GM12878 (cell line): Measurements from ENCODE around the gene MUC13.

Source experiments
- FOXK2 ChIP-seq: fragments of 450-650 bp; IDR thresholded peaks from 2 replicates; pipeline ENCODE4 v1.6.1; 2017; ENCODE audit warnings: mild to moderate bottlenecking, moderate library complexity
- TAF1 ChIP-seq: IDR thresholded peaks from 2 replicates; pipeline ENCODE4 v1.6.1; 2011; ENCODE audit warnings: mild to moderate bottlenecking, low read depth, low read length, borderline replicate concordance

DNA sequence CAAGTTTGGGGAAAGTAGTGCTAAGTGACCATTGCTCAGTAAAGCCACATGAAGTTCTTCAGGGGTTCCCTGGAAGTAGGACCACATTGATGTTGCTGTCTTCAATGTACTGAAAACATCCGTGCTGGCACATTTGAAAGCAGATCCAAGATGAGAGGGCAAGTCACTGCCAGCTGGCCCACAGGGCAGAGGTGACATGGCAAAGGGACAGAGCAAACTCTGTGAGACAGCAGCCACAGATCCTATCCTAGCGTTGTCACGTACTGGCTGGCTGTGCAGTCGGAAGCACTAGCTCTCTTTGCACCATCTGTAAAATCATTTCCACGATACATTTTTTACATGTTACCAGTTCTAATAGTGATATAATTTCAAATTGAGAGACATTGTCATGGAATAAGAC, 13.8 kb downstream of the MUC13 start:
- TF ChIP-seq FOXK2 (no peak), TAF1 (no peak)
